HCT116 (cell line): ENCODE results near the gene TGM2. TPM values are rescaled to one million over a fixed set of nuclear protein-coding genes. Genes with fewer than 3 reads are reported as not detected.

Experiments
- ATAC-seq: fragments of 200-7000 bp; cut with Tn5 transposase; 2 replicates; pipeline ENCODE4 v1.9.1; 2020; ENCODE audit warnings: mild to moderate bottlenecking, moderate library complexity
- BruUV-seq: library from RNA; stranded (reverse); fragments of 400-500 nt; replicated peaks from 2 replicates; lab custom pipeline; 2021; lab: Mats Ljungman, UMichigan
- CTCF ChIA-PET: fragments of 300-600 bp; sonication (Branson Sonifier 250); formaldehyde crosslinking; loops from one replicate; lab custom pipeline; 2021; ENCODE audit warnings: antibody characterized with exemption; lab: Charles Lee
- POLR2A ChIA-PET: fragments of 300-600, 350-600 bp; sonication (Branson Sonifier 250); formaldehyde crosslinking; loops from one replicate; lab custom pipeline; 2021; ENCODE audit warnings: antibody characterized with exemption; lab: Charles Lee
- RAD21 ChIA-PET, 2 experiments: fragments of 300-600 bp; sonication (Branson Sonifier 250); formaldehyde crosslinking; loops; one replicate each; lab custom pipeline; 2023; ENCODE audit warnings: low total read pairs in 2 of 2; ENCODE audit not compliant: uncharacterized antibody in 2 of 2, unreplicated experiment in 2 of 2, low non-redundant PET in 1 of 2; lab: Charles Lee
- DNase-seq: peaks from one replicate; pipeline ENCODE4 v3.0.0-alpha.2; 2010; ENCODE audit warnings: low read depth, low spot score
- H2AFZ ChIP-seq: fragments of 200-600 bp; shearing (Covaris generic), sonication (generic); 2 replicates; pipeline ENCODE4 v1.6.1; 2017; ENCODE audit warnings: low read depth, mixed run types, mixed read lengths, antibody characterized with exemption, low read length; ENCODE audit not compliant: poor library complexity, severe bottlenecking
- H3K27ac ChIP-seq: 2 replicates; pipeline ENCODE4 v1.5.1; 2012; ENCODE audit warnings: low read depth, low read length
- H3K27me3 ChIP-seq: fragments of 200-600 bp; sonication (generic); 2 replicates; pipeline ENCODE4 v1.6.1; 2016; ENCODE audit warnings: mixed run types, low read length, mixed read lengths; ENCODE audit not compliant: insufficient read depth
- H3K36me3 ChIP-seq, 2 experiments: fragments of 200-500 bp in 1 of 2; fragments of 200-600 bp in 1 of 2; sonication (Bioruptor generic) in 1 of 2; sonication (generic) in 1 of 2; 2 replicates each; pipeline versions ENCODE4 v1.5.1 to v1.6.1; 2014 to 2016; ENCODE audit warnings: low read length in 2 of 2, inconsistent platforms in 1 of 2, mixed read lengths in 1 of 2, mixed run types in 1 of 2; ENCODE audit not compliant: insufficient read depth in 2 of 2, control insufficient read depth in 1 of 2
- H3K4me1 ChIP-seq, 2 experiments: fragments of 200-600 bp in 1 of 2; sonication (generic) in 1 of 2; 2 replicates each; pipeline versions ENCODE4 v1.5.1 to v1.6.1; 2012 to 2017; ENCODE audit warnings: low read length in 2 of 2, inconsistent platforms in 1 of 2, mild to moderate bottlenecking in 1 of 2, mixed read lengths in 1 of 2, mixed run types in 1 of 2, moderate library complexity in 1 of 2; ENCODE audit not compliant: insufficient read depth in 2 of 2, control insufficient read depth in 1 of 2
- H3K4me2 ChIP-seq: fragments of 200-600 bp; sonication (generic); 2 replicates; pipeline ENCODE4 v1.6.1; 2017; ENCODE audit warnings: mixed run types, low read length, mixed read lengths
- H3K4me3 ChIP-seq, 2 experiments: fragments of 200-600 bp in 1 of 2; sonication (generic) in 1 of 2; replicated peaks in 1 of 2; 2 replicates each; pipeline ENCODE4 v1.5.1; 2011 to 2016; ENCODE audit warnings: low read length in 2 of 2, control low read depth in 1 of 2, low read depth in 1 of 2, mild to moderate bottlenecking in 1 of 2, mixed read lengths in 1 of 2, mixed run types in 1 of 2
- H3K79me2 ChIP-seq: fragments of 200-600 bp; sonication (generic); 2 replicates; pipeline ENCODE4 v1.6.1; 2017; ENCODE audit warnings: mild to moderate bottlenecking, mixed run types, low read length, moderate library complexity, mixed read lengths; ENCODE audit not compliant: insufficient read depth
- H3K9ac ChIP-seq: fragments of 200-600 bp; sonication (generic); 2 replicates; pipeline ENCODE4 v1.6.1; 2016; ENCODE audit warnings: low read length, mixed read lengths
- H3K9me2 ChIP-seq: fragments of 200-600 bp; sonication (generic), shearing (Covaris generic); 2 replicates; pipeline ENCODE4 v1.6.1; 2017; ENCODE audit warnings: mixed run types, mild to moderate bottlenecking, moderate library complexity; ENCODE audit not compliant: insufficient read depth
- H3K9me3 ChIP-seq, 2 experiments: fragments of 200-500 bp in 1 of 2; fragments of 200-600 bp in 1 of 2; sonication (Bioruptor generic) in 1 of 2; sonication (generic) in 1 of 2; 2 replicates each; pipeline ENCODE4 v1.6.1; 2014 to 2017; ENCODE audit warnings: low read length in 2 of 2, mixed read lengths in 2 of 2, inconsistent platforms in 1 of 2, low read depth in 1 of 2, mild to moderate bottlenecking in 1 of 2, mixed run types in 1 of 2, moderate library complexity in 1 of 2; ENCODE audit not compliant: control insufficient read depth in 1 of 2, insufficient read depth in 1 of 2
- H4K20me1 ChIP-seq: fragments of 200-600 bp; sonication (generic), shearing (Covaris generic); 2 replicates; pipeline ENCODE4 v1.6.1; 2017; ENCODE audit warnings: mixed run types, mild to moderate bottlenecking, moderate library complexity; ENCODE audit not compliant: insufficient read depth
- ATF3 ChIP-seq: IDR thresholded peaks from 2 replicates; pipeline ENCODE4 v1.6.1; 2012
- CEBPB ChIP-seq: IDR thresholded peaks from 2 replicates; pipeline ENCODE4 v1.6.1; 2012; ENCODE audit warnings: low read depth
- EGR1 ChIP-seq: IDR thresholded peaks from 2 replicates; pipeline ENCODE4 v1.6.1; 2012; ENCODE audit warnings: low read depth
- ELF1 ChIP-seq: IDR thresholded peaks from 2 replicates; pipeline ENCODE4 v1.6.1; 2012; ENCODE audit warnings: low read depth, borderline replicate concordance
- EZH2 ChIP-seq: fragments of 200-600 bp; sonication (generic); IDR thresholded peaks from 2 replicates; pipeline ENCODE4 v1.6.1; 2017; ENCODE audit warnings: antibody characterized with exemption, mixed run types
- EZH2phosphoT487 ChIP-seq: fragments of 200-600 bp; IDR thresholded peaks from 2 replicates; pipeline ENCODE4 v1.6.1; 2018; ENCODE audit warnings: antibody characterized with exemption, borderline replicate concordance
- JUND ChIP-seq: IDR thresholded peaks from 2 replicates; pipeline ENCODE4 v1.6.1; 2012
- POLR2A ChIP-seq: IDR thresholded peaks from 2 replicates; pipeline ENCODE4 v1.7.0; 2011; ENCODE audit warnings: borderline replicate concordance; ENCODE audit not compliant: insufficient read depth, insufficient read length; ENCODE audit errors: extremely low read depth
- POLR2AphosphoS5 ChIP-seq: IDR thresholded peaks from 2 replicates; pipeline ENCODE4 v1.6.1; 2011; ENCODE audit warnings: mild to moderate bottlenecking, low read depth, low read length, moderate library complexity
- SIN3A ChIP-seq: IDR thresholded peaks from 2 replicates; pipeline ENCODE4 v1.6.1; 2012; ENCODE audit warnings: low read depth
- SP1 ChIP-seq: IDR thresholded peaks from 2 replicates; pipeline ENCODE4 v1.6.1; 2012; ENCODE audit warnings: low read depth
- SRF ChIP-seq: IDR thresholded peaks from 2 replicates; pipeline ENCODE4 v1.6.1; 2012; ENCODE audit warnings: low read depth
- YY1 ChIP-seq: IDR thresholded peaks from 2 replicates; pipeline ENCODE4 v1.6.1; 2011; ENCODE audit warnings: low read length, low read depth, moderate library complexity, mild to moderate bottlenecking; ENCODE audit not compliant: insufficient replicate concordance; ENCODE audit errors: extremely low read depth
- ZBTB33 ChIP-seq: IDR thresholded peaks from 2 replicates; pipeline ENCODE4 v1.6.1; 2011; ENCODE audit warnings: mild to moderate bottlenecking, low read length, moderate library complexity; ENCODE audit not compliant: insufficient replicate concordance; ENCODE audit errors: extremely low read depth
- ZFX ChIP-seq: fragments of 450-650 bp; IDR thresholded peaks from 2 replicates; pipeline ENCODE4 v1.6.1; 2017
- ZNF274 ChIP-seq: fragments of 200-500 bp; sonication (Bioruptor generic); IDR thresholded peaks from 2 replicates; pipeline ENCODE4 v1.6.1; 2014; ENCODE audit warnings: mild to moderate bottlenecking, low read depth, low read length, inconsistent platforms
- intact Hi-C: fragments of 100-400 bp; cut with micrococcal nuclease; formaldehyde crosslinking; loops from 2 replicates; pipeline ENCODE4 v1.10.0; 2022
- total RNA-seq: library from RNA; stranded (reverse); gene quantifications from one replicate; pipeline ENCODE4 v1.2.1, GENCODE V29; 2021; ENCODE audit not compliant: unreplicated experiment
- TF ChIP-seq, protein P1 (sequence below): IDR thresholded peaks from 2 replicates; pipeline ENCODE4 v1.6.1; 2012
- TF ChIP-seq, protein P2 (sequence below), 3 experiments: fragments of 200-600 bp in 1 of 3; sonication (generic) in 1 of 3; IDR thresholded peaks in 2 of 3; conservative IDR thresholded peaks in 1 of 3; 2 replicates each; pipeline ENCODE4 v1.5.1; 2012 to 2017; ENCODE audit warnings: low read depth in 2 of 3, low read length in 2 of 3, antibody characterized with exemption in 1 of 3, borderline replicate concordance in 1 of 3, control low read depth in 1 of 3, mild to moderate bottlenecking in 1 of 3, mixed read lengths in 1 of 3, mixed run types in 1 of 3, moderate library complexity in 1 of 3; ENCODE audit not compliant: insufficient read depth in 1 of 3

Gene TGM2
- total RNA-seq, 1 experiment from 2014 or later: 6.1 TPM

- POLR2A ChIA-PET: no interaction called here
- no peak overlapping the region for H3K27ac ChIP-seq
- intact Hi-C loops: no loop called here
- no peak overlapping the region for H3K4me3 ChIP-seq
- no peaks in the 10 kb centered on the region for H4K20me1 ChIP-seq
- H3K36me3 ChIP-seq: no peaks in the 10 kb centered on the region
- no peaks in the 10 kb centered on the region for H3K27me3 ChIP-seq
- no peaks in the 10 kb centered on the region for H3K79me2 ChIP-seq
- H2AFZ ChIP-seq: no peak overlapping the region
- H3K9ac ChIP-seq: no peak overlapping the region
- no peaks in the 10 kb centered on the region for H3K9me3 ChIP-seq
- no TSS peak for BruUV-seq
- CTCF ChIA-PET: no interaction called here
- no peaks in the 10 kb centered on the region for H3K9me2 ChIP-seq
- H3K4me1 ChIP-seq: peaks cover 0 to 7% of the 10 kb centered on the region in 2 experiments; a peak in 2 of 4 replicates
- TF ChIP-seq, protein P1, sequence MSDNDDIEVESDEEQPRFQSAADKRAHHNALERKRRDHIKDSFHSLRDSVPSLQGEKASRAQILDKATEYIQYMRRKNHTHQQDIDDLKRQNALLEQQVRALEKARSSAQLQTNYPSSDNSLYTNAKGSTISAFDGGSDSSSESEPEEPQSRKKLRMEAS: no peak
- TF ChIP-seq JUND: no peak
- no peak for TF ChIP-seq ELF1
- no peak for TF ChIP-seq SP1
- no peak for TF ChIP-seq POLR2AphosphoS5
- no peak for TF ChIP-seq SRF
- no peak for TF ChIP-seq ZBTB33
- no peak for TF ChIP-seq EGR1
- no peak for TF ChIP-seq EZH2
- TF ChIP-seq, protein P2, sequence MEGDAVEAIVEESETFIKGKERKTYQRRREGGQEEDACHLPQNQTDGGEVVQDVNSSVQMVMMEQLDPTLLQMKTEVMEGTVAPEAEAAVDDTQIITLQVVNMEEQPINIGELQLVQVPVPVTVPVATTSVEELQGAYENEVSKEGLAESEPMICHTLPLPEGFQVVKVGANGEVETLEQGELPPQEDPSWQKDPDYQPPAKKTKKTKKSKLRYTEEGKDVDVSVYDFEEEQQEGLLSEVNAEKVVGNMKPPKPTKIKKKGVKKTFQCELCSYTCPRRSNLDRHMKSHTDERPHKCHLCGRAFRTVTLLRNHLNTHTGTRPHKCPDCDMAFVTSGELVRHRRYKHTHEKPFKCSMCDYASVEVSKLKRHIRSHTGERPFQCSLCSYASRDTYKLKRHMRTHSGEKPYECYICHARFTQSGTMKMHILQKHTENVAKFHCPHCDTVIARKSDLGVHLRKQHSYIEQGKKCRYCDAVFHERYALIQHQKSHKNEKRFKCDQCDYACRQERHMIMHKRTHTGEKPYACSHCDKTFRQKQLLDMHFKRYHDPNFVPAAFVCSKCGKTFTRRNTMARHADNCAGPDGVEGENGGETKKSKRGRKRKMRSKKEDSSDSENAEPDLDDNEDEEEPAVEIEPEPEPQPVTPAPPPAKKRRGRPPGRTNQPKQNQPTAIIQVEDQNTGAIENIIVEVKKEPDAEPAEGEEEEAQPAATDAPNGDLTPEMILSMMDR (IDR thresholded peaks at IDR 0.05 in 2 of 3, conservative IDR thresholded peaks at IDR 0.05 in 1 of 3; ENCODE audit: borderline replicate concordance in 1 of 3, insufficient read depth in 1 of 3, low read depth in 2 of 3, low read length in 2 of 3): no peak
- no peak for TF ChIP-seq ATF3
- TF ChIP-seq EZH2phosphoT487: no peak
- no peak for TF ChIP-seq ZNF274
- TF ChIP-seq CEBPB: no peak
- no peak for TF ChIP-seq SIN3A
- TF ChIP-seq POLR2A: no peak
- no peak for TF ChIP-seq ZFX
- TF ChIP-seq YY1: no peak
- no peak overlapping the region for H3K4me2 ChIP-seq
- ATAC-seq (no peak), DNase-seq (no peak)
- RAD21 ChIA-PET: no interaction called here
Measured at GRCh38 chr20:38196076-38196475, 31.0 kb upstream of the TGM2 start.
